Medulla oblongata (tissue), 1 donor: ENCODE measurements around the gene PYGO2.

Experiments used
- DNase-seq: peaks from one replicate; pipeline ENCODE4 v3.0.0-alpha.2; 2015; ENCODE audit errors: extremely low spot score

The PYGO2 gene

DNA sequence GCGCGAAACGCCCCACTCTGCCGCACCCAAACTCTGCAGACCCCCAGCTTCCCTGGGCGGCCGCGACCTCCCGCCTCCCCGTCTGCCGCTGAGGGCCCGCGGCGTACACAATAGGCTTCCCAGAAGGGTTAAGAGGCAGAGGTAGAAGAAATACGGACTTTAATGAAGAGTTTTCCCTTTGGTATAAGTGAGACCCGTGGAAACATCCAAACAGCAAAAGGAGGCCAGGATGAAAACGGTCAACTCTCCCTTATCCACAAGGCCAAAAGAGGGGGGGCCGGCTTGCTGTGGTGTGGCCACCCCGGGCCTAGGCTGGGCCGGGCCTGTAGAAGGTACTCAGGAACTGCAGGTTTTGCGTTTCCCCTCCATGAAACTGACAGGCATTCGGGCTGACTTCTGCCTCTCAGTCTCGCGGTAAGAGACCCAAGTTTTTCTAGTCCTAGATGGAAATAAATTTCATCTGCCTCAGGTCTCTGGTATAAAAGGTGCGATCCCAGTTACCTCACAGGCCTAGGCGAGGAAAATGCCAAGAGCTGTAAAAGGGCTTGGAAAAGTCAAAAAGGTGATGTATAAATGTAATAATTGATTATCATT, 671 bp upstream of the PYGO2 start:
- DNase-seq, result peak; percentile 30

DNA sequence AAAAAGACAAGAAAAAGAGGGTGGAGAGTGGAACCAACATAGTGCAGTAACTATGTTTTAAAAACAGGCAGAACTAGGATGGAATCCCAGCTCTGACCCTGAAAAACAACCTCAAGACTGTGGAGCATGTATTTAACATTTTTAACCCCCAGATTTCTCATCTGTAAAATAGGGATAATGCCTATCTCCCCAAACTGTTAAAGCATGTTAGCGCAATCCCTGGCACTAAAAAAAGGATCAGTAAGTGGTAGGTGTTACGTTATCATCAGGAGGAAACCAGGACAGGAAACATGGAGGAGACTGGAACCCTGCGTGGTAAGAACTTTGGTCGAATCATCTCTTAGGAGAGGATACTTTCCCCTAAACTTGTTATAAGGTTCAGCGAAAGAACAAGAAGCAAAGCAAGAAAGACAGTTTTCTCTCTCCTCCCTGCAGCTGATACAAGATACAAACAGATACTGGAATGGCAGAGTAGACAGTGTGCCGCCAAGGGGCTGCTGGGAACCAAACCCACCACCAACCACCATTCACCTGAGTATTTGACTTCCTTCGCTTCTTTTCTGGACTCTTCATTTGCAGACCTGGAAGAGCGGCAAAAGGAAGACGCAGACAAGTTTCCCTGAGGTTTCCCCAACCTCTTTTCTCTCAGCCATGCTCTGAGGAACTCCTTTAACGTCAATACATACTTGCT, 991 bp downstream of the PYGO2 start:
- DNase-seq, result no peak

DNA sequence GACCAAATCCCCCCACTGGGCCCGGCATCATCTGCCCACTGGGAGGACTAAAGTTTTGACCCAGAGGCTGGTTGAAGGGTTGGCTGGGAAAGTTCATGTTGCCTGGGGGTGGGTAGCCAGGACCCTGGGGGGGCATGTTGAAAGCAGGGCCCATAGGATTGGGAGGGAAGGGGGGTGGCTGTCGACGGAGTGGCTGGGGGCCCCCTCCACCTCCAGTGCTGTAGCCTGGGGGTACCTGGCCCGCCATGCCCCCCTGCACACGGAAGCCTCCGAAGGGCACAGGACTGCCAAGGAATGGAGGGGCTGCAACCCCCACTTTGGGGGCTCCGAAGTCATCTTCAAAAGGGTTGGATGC, 2.2 kb downstream of the PYGO2 start:
- no peak for DNase-seq

DNA sequence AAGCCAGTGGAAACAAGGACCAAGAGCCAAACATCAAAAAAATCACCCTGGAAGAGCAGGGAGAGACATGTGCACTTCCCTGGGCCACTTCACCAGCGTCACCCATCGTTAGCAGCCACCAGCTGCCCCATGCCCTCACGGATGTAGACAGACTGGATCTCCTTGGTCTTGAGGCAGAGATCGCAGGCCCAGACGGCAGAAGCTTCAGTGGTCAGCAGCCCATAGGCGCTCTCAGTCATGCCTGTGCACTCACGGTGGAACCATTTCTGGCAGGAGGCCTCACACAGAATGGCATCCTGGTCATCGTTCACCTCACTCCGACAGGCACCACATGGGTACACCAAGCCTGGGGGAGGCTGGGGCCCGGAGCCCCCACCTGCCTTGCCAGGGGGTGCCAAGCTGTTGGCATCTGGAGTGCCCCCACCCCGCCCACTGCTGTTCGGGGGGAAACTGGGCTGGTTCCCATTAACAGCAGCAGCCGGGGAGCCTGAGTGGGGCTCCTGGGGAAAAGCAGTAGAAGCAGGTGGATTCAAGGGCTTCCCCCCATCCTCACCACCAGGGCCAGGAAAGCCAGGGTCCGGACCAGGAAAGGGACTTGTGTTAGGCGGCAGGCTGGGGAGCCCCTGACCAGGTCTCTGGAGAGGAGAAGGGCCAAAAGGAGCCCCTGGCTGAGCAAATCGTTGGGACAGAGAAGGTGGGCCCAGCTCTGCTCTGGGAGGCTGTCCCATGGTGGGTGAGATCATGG, 2.7 kb downstream of the PYGO2 start:
- DNase-seq, result no peak

DNA sequence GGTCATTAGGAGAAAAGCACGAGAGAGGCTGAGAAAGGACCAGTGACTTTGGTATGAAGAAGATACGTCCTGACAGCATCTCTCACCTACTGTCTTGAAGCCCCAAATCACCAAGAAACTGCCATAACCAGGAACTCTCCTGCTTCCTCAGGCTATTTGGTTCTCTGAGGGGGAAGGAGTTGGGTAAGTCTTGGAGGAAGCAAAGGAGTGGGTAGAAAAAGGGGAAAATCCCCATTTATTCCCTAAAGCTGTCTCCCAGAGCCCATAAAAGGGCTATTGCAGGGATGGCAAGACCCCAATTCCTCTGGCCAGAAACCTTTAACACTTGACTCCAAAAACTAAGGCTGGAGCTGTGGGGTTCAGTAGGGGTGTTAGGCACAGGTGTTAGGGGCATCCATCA, 3.5 kb downstream of the PYGO2 start:
- no peak for DNase-seq

DNA sequence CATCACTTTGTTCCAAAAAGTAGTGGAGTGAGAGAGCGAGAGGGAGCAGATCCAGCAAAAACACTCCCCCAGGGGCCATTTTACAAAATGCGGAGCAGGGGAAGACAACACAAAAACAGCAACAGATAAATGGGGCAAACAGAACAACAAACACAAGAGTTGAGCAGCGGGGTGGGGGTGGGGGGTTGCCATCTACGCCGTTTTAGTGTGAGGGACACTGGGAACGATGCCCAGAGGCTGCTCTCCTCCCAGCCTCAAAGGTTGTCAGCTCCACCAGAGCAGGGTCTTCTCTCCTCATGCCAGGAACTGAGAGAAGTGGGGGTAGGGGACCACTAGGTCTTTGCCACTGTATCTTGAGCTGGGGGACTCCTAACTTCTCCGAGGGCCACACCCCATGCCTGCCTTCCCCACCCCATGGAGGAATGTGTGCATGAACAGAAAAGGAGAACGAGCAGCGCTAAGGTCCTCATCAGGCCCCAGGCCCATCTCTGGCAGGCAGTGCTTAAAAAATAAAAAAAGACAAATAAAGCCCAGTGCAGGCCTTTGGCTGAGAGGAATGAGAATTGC, 4.4 kb downstream of the PYGO2 start:
- no peak for DNase-seq

DNA sequence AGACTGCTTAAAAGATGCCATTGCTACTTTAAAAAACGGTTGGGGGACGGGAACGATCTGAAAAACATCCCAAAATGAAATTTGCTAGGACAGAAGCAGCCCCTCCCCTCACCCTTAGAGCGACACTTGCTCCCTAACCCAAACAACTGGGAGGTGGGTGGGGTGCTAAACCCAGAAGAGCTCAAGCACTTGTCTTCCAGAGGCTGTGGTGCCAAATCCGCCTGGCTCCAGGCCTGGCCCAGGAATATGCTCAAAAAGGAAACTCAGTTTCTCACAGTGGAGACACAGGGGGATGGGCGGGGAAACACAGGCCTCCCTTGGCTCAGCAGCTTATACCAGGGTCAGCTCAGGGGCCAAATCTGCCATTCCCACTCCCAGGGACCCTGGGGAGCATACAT, 5.0 kb downstream of the PYGO2 start:
- DNase-seq, result peak; percentile 71

DNA sequence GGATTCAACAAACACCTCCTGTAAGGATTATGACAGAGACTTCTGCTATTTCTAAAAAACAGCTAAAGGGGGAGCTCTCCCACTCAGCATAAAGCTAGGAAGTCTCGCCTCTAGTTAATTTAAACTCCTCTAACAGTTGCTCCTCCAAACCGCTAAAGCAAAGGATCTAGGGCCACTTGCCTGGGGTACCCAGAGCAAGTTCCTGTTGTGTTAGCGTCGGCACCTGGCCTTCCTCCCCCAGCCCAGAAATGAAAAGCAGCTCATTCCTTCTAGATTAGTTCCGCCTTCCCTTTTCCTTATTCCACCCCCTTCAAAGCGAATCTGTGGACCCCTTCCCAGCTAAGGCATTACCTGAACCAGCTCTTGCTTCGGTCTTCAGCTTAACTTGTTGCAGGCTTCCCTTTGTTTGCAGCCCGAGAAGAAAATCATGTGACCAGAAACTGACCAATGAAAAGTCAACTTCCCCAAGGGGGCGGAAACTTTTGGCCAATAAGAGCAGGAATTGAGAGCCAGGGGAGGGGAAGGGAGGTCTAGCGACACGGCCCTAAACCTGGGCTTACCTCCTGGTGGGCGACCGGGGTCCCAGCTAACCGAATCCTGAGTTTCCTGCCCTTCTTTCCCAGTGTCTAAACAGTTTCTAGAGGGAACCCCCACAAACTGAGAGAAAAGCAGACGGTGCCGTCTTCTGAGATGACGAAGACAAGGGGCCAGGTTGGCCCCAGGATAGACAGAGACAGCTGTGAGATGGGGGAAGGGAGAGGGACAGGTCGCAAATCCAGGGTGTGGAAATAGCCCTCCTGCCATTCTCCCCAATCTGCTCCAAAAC, 5.7 kb downstream of the PYGO2 start, which contains the start of gene PBXIP1:
Gene PBXIP1, minus strand, starts transcription at position 382 of the 826 bp plus-strand sequence. CDS start 2,378 bp downstream, outside the sequence.
- DNase-seq, result peak; percentile 99

DNA sequence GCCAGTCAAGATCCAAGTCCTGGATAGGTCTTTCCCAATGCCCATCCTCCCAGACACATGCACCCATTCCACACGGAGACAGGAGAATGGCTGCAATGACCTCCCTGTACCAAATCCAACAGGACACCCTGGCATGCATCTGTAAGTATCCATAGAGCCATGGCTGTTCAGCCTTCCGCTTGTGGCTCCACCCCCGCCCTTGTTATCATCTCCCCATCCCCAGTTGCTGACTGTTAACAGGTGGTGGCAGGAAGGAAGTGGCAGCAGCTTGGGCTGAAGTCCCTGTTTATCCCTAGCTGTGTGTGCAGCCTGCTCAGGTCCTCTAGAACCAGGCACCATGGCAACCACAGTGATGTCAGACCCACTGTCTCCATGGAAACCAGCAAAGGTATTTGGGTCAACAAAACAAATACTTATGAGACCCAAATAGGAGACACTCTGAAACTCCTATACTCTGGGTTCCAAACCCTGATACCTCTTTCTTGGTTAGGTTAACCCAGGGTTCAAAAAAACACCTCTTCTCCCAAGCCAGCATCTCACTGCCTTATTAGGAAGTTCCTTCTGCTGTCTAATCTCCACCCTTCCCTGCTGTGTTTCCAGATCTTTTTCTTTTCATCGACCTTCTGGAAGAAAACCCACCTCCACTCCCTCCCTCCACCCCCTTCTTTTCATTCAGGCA, 6.4 kb downstream of the PYGO2 start:
- DNase-seq, result peak; percentile 73

DNA sequence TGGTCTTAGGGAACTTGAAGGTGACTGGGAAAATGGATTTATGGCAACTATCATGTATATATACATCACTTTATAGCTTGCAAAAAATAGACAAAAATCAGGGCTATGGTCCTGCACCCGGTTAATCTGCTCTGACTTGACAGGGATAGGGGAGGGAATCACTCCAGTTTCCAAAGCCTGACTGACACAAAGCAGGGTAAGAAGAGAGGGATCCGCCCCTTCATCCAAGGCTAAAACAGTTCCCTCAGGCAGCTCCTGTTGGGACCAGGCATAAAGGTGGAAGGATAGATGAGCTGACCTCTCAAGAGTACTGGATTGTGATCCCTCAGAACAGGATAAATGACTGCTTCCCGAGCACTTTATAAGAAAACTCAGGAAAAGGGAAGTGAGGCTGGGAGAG, 7.0 kb downstream of the PYGO2 start:
- no peak for DNase-seq

DNA sequence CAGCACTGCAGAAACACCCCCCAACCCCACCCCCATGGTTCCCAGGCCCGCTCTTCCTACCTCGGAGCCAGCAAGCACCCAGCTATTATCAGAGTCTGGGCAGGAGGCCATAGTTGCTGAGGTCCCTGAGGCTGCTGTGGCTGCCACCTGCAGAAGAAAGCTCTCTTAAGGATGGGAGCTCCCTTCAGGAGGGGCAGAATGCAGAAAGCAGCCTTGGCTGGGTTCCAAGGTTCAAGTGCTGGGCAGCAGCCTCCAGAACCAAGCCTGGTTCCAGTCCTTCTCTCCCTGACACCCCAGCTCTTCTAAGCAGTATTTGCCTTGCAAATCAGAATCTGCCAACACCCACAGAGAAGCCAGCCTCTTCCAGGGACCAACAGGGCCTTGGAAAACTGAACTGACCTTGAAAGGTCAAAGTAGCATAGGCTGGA, 8.0 kb downstream of the PYGO2 start:
- DNase-seq, result no peak

DNA sequence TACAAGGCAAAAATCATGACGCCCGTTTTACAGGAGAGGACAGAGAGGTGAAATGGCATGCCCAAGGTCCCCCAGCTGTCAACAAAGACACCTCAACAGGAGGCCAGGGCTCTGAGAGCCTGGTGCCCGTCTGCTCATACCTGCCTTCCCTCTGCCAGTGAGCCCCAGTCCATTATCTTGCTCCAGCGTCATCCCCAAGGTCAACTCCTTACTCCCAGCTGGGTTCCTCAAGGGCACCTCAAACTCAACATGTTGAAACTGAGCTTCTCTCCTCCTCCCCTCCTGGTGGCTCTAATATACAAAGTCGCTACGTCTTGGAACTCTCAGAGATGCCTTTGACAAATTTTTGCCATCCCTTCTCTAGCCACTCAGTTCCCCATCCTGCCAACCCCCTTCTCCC, 8.9 kb downstream of the PYGO2 start:
- DNase-seq, result no peak

DNA sequence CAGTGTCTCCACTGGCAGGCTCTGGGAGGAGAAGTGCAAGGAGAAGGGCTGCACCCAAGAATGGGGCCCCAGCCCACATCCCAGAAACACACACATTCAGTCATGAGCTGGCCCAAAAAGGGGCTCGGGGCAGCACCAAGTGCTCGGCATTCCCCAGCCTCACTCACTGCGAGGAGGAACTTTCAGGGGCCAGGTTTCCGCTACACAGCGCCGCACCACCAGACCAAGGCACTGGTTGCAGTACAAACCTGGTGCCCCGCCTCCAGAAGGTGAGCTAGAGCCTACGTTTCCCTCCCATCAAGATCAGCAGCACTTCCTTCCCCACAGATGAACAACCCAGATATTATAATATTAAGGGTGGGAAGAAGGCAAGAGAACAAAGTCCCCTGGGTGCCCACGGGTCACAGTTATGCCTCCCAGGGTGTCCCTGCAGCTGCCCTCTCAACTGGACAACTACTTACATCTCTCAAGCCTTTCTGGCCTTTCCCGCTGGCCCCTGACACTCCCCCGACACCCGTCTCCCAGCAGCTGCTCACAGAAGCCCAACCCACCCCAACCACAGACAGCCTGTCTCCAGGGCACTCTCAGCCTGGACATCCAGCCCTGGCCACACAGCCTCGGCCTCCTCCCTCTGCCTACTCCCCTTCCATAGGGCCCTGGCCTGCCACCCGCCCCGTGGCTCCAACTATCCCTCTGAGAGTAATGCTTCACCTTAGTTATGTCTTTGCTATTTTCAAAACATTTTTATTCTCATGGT, 9.5 kb downstream of the PYGO2 start:
- no peak for DNase-seq

DNA sequence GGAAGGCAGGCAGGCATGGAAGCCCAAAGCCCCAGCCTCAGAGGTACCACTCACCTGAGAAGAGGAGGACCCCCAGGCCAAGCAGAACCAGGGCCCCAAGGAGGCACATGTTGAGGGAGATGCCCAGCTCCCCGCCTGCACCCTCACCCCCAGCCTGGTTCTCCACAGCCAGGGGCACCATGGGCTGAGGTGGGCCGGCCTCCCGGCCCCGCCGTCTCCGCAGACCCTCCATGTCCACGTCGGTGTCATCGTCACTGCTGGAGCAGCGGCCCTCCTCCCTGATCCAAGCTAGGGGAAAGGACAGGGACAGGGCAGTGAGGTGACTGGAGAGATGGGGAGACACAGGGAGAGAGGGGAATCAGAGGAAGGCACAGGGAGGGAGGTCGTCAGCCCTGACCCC, 13.5 kb downstream of the PYGO2 start:
- no peak for DNase-seq

DNA sequence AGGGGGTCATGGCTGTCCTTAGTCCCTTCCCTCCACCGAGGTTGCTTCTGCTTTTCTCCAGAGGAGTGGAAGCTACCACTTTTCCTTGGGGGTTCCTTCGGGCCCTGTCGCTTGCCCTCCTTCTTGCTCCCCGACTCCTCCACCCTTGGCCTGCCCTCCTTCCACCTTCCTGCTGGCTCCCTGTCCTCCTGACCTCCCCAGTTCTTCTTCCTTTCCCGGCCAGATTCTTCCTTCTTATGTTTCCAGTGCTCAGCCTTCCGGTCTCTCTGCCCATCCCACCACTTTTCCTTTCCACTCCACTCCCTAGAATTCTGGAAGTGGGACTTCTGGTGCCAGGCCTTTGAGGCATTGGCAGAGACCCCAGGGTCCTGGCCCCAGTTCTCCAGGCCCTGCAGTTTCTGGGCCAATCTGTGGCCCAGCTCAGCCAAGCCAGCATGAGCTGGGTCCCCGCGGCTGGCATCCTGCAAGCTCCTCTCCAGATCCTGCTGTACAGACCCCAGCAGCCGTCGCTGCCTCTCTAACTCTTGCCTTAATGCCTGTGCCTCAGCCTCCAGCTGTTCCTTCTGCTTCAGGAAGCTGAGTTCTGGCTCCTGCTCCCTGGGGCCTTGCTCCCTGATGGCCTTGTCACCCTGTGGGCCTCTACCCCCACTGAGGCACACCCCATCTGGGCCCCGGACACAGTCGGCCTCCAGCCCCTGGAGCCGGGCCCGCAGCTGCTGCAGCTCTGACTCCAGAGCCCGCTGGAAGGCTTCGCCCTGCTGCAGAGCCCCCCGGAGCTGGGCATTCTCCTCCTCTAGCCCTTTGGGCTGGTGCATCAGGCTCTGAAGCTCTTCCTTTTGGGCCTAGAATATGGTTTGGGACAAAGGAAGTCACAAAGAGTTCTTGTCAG, 15.4 kb downstream of the PYGO2 start:
- DNase-seq, result peak; percentile 56

DNA sequence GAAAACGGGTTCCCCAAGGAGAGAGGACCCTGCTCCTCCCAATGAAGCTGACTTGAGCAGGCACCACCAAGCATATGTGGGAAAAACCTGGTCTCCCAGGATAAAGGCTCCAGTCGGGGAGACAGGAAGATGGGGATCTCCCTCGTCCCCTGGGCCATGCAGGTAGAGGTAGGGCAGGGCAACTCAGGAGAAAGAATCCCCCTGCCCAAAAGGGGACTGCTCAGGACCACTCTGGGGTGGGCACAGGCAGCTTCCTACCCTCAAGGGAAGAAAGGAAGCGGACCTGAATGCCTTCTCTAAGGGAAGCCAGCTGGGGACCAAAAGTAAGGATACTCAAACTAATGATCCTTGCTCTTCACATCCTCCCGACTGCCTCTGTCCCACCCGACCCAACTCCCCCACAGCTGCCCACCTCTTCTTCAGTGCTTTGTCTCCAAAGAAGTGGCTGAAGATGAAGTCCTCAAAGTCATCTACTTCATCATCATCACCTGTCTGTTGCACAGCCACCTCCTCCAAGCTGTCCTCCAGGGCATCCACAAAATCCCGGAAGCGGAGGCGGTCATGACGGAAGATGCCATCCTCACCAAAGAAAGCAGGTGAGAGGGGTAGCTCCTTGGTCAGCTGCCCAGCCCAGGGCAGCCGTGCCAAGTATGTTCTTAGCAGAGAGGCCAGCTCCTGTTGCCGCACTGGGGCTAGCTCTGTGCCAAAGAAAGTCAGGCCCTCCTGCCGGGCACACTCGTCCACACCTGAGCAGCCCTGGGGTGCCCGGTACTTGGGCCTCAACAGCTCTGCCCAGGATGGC, 16.2 kb downstream of the PYGO2 start:
- DNase-seq, result no peak

DNA sequence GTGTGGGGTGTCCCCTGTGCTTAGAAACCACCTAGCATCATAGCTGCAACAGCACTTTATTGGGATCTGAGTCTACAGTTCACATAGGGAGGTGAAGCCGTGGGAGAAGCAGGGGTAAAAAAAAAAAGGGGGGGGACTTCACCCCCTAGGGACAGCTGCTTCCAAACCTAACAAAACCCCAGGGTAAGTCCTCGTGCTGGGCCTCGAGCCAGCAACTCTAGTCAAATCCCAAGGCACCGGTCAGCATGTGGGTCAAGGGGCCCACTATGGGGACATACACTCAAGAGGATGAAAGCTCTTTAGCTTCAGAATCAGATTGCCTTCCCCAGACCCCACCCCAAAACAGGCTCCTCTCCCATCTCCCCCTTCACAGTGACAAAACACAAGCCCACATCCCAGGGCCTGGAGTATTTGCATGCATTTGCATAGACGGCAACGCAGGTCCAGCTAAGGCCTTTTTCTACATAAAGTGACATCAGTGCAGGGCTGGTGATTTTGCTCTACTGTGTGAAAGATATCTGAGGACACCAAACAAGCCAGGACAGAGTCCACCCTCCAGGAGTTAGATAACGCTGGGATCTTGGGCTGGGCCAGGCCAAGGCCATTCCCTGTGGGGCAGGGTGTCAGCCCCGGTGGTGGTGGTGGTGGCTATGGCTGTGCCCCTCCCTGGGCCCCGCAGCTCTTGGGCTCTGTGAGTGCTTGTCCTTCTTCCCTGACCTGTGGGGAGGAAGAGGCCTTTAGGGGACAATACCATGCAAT, 17.0 kb downstream of the PYGO2 start:
- no peak for DNase-seq
